UCSD-AML1 (cell line): ENCODE results near the gene PSMB11.
"Not testable (repeated sequence)": the region's sequence is repeated elsewhere in the genome, so short reads cannot be mapped to it uniquely, and the experiment has no call there.

Source experiments
- DNase-seq: peaks from one replicate; lab custom pipeline; 2025; ENCODE audit not compliant: unreplicated experiment; lab: John Stamatoyannopoulos, UW

The PSMB11 gene

GRCh38 chr14:23013054-23013748, 28.8 kb upstream of the PSMB11 start:
- DNase-seq: no peak

GRCh38 chr14:23013749-23014054, 28.3 kb upstream of the PSMB11 start:
- DNase-seq: not testable (repeated sequence)

GRCh38 chr14:23015618-23016017, 26.4 kb upstream of the PSMB11 start:
- no peak for DNase-seq

- DNase-seq: no peak
Observed at GRCh38 chr14:23017091-23017490, 24.9 kb upstream of the PSMB11 start.

GRCh38 chr14:23018107-23018506, 23.9 kb upstream of the PSMB11 start:
- no peak for DNase-seq

- DNase-seq: no peak
Observed at GRCh38 chr14:23020143-23021128, 21.6 kb upstream of the PSMB11 start.

GRCh38 chr14:23021434-23021833, 20.6 kb upstream of the PSMB11 start:
- no peak for DNase-seq

GRCh38 chr14:23021889-23022442, 20.0 kb upstream of the PSMB11 start:
- DNase-seq: no peak

- no peak for DNase-seq
Observed at GRCh38 chr14:23023022-23023794, 18.8 kb upstream of the PSMB11 start.

- DNase-seq: no peak
Observed at GRCh38 chr14:23023795-23024152, 18.2 kb upstream of the PSMB11 start.

- no peak for DNase-seq
Observed at GRCh38 chr14:23024612-23025075, 17.4 kb upstream of the PSMB11 start.

- DNase-seq: no peak
Observed at GRCh38 chr14:23025151-23025814, 16.7 kb upstream of the PSMB11 start.

GRCh38 chr14:23028799-23029198, 13.2 kb upstream of the PSMB11 start:
- DNase-seq: no peak

- DNase-seq: no peak
Observed at GRCh38 chr14:23030936-23031335, 11.1 kb upstream of the PSMB11 start.

- no peak for DNase-seq
Observed at GRCh38 chr14:23033251-23033727, 8.7 kb upstream of the PSMB11 start.

GRCh38 chr14:23033801-23034497, 8.1 kb upstream of the PSMB11 start:
- DNase-seq: no peak

- DNase-seq: no peak
Observed at GRCh38 chr14:23034498-23035302, 7.3 kb upstream of the PSMB11 start, which contains the start of gene PSMB5. TSS of gene PSMB5 (minus strand) at chr14:23034900. CDS start at chr14:23034881, 19 bp downstream.

- no peak for DNase-seq
Observed at GRCh38 chr14:23035303-23036144, 6.5 kb upstream of the PSMB11 start.
